Activated naive CD4-positive, alpha-beta T cell treated with anti-CD3 and anti-CD28 coated beads, Interleukin-2, amount 50 U/mL, for 16 hours (primary cell): ENCODE results near the gene CDC45.

Experiments
- DNase-seq: peaks from one replicate; pipeline ENCODE4 v3.0.0-alpha.2; 2020

The CDC45 gene

DNA sequence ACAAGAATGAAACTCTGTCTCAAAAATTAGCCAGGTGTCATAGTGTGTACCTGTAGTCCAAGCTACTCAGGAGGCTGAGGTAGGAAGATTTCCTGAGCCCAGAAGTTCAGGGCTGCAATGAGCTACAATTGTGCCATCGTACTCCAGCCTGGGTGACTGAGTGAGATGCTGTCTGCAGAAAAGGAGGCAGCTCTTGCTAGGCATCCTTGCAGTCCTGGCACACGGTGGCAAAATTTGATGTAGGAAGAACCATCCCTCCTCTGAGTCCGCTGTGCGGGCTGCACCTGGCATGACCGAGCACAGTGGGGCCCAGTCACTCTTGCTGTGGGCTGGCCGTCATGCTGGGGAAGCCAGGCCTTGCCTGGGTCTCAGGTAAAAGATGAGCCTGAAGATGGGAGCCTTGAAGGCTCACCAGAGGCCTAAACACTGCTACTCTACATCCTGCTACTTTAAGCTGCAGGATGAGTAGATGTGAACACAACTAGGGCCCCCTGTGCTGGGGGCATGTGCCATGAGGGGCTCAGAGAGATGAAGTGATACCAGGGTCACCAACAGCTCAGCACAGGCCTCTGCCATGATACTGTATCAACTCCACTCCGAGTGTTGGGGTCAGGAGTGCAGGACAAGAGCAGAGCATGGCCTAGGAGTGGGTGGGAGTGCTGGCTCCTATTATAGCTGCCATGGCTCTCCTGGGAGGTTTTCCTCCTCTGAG, 18.6 kb downstream of the CDC45 start:
- DNase-seq, result no peak

GRCh38 chr22:19498866-19499190, 19.1 kb downstream of the CDC45 start:
- no peak for DNase-seq

GRCh38 chr22:19499236-19499879, 19.6 kb downstream of the CDC45 start:
- no peak for DNase-seq

DNA sequence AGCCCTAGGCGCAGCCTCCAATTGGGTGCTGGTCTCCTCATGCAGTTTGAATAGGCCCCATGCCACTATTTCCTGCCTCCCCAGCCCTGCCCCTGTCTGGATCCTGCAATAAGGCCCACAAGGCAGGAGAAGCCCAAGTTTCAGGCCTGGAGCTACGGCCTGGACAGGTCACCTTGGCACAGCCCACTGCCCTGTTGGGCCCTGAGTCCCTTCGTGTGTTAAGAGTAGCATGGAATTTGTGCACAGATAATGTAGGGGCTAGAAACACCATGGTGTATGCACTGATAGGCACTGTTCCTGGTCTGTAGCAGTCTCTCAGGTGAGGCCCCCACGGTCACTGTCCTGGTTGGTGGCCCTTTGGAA, 20.1 kb downstream of the CDC45 start:
- no peak for DNase-seq

GRCh38 chr22:19501897-19502447, 22.3 kb downstream of the CDC45 start:
- DNase-seq, result no peak

DNA sequence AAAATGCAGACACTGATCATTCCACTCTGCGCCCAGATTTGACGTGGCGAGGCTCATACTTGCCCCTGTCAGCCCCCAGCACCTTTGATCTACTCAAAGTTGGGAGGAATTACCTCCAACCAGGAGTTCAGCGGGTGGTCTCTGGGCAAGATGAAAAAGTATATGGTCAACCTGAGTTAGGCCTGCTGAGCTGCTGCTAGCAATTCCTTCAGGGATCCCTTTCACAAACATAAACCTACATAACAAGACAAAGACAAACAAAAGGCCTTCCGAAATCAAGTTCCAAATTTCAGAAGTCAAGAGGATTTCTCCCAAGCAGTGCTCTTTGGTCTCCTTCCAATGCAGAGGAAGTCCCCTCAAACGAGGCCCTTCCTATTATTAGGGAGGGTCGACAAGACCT, 23.6 kb downstream of the CDC45 start:
- DNase-seq, result no peak

DNA sequence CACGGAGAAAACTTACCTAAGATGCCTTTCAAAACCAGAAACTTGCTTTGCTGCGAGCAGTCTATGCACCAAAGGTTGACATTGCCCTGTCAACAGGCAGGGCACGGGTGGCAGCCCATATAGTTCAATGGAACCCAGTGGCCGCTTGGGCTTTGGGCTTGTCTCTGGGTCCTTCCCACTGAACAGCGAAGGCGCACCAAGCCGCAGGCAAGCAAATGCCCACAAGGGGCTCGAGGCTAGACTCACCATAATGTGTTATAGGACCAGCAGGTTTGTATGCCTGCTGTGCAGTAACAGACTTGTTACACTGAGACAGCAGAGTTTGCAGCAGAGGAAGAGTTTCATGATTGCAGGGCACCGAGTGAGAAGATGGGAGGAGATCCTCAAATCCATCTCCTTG, 24.1 kb downstream of the CDC45 start:
- DNase-seq, result no peak

DNA sequence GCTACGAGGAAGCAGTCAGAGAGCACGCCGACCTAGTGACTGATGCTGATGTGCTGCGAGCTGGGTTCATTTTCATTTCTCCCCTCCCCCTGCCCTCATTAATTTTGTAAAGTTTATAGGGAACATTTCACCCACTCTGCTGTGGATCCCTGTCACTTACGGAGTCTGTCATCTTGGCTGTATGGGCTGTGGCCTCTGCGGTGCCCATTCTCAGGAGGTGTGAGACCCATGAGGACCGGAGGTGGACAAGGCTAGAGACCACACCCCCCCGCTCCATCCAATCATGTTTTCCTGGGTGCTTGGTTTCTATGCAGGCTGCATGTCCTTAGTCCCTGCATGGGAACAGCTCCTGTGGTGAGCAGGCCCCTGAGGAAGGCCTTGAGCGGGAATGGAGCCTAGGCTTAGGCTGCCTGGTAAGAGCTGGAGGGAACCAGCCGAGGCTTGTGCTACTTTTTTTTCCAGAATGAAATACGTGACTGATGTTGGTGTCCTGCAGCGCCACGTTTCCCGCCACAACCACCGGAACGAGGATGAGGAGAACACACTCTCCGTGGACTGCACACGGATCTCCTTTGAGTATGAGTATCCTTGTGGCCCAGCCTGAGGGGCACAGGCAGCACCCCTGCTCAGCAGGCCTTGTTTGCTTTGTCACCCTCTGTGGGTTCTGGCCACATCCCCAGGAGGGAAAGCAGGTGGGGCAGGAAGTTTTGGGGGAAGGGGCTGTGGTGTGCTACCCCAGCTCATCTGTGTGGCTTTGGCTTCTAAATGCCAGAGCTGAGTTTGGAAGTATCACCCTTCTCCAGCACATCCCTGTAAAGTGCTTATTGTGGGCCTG, 25.4 kb downstream of the CDC45 start:
- DNase-seq, result no peak

GRCh38 chr22:19505735-19506126, 26.0 kb downstream of the CDC45 start:
- no peak for DNase-seq

DNA sequence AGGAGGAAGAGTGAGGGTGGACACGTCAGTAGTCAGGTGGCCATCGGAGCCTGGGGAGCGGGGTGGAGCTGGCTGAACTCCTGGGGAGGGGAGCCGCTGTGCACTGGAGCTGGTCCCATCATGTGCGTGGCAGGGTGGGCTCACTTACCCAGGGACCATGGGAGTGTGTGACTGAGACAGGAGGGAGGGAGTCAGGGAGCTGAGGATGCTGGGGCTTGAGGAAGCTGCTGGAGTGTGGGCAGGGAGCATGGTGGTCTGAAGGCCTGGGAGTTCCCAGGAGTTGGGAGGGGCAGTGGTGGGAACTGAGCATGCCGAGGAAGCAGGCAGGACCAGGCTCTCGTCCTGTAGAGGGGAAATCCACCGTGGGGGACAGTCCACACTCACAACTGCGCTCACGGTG, 26.5 kb downstream of the CDC45 start:
- DNase-seq, result no peak

GRCh38 chr22:19507534-19507861, 27.8 kb downstream of the CDC45 start:
- DNase-seq, result no peak

DNA sequence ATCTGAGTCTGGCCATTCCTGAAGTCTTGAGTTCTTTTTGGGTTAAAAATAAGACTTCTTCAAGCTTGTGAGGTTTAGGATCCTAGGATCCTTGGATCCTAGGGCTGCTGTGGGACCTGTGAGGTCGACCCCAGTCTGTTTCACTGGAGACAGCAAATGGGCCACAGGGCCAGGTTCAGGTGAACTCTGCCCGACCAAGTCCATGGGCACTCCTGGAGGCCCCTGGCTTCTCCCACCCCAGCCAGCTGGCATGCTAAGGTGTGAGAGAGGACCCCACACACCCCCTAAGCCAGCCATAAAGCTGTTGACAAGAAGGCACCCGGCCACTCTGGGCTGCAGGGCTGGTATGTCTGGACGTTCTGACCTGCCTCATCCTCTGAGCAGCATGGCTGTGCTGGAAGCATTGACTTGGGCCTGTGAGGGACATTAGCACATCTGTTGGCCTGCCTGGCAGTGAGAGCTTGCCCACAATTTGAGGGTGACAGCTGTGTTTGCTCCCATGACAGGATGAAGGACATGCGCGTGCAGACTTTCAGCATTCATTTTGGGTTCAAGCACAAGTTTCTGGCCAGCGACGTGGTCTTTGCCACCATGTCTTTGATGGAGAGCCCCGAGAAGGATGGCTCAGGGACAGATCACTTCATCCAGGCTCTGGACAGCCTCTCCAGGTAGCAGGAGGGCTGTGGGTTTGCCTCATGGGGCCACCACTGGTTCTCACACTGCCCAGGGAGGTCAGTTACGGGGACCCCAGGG, 28.5 kb downstream of the CDC45 start:
- no peak for DNase-seq

DNA sequence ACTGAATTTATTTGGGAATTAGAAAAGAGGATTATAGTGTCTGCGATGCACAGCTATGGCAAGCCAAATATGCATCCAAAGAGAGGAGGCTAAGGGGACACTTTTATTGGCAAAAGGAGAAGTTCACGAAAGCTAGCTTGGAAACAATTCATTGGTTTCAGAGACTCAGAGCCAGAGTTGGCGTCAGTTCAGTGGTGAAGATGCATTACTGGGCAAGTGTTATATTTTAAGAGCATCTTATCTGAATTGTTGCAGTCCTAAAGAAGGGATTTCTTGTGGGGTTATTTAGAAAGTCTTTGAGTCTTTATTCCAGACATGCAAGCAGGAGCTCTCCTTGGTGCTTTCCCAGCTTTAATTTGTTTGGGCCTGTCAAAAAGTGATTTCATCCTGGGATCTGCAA, 29.5 kb downstream of the CDC45 start:
- no peak for DNase-seq

DNA sequence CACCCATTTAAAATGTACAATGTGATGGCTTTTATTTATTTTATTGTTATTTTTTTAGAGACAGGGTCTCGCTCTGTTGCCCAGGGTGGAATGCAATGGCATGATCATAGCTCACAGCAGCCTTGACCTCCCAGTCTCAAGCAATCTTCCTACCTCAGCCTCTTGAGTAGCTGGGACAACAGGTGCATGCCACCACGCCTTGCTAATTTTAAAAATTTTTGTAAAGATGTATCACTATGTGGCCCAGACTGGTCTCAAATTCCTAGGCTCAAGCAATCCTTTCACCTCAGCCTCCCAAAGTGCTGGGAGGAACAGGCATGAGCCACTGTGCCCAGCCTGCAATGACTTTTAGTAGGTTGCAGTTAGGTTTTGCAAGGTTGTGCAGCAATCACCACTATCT, 30.2 kb downstream of the CDC45 start:
- DNase-seq, result no peak

- DNase-seq, result no peak
Observed at GRCh38 chr22:19510919-19511341, 31.2 kb downstream of the CDC45 start.

GRCh38 chr22:19513823-19514222, 34.1 kb downstream of the CDC45 start:
- DNase-seq, result no peak

DNA sequence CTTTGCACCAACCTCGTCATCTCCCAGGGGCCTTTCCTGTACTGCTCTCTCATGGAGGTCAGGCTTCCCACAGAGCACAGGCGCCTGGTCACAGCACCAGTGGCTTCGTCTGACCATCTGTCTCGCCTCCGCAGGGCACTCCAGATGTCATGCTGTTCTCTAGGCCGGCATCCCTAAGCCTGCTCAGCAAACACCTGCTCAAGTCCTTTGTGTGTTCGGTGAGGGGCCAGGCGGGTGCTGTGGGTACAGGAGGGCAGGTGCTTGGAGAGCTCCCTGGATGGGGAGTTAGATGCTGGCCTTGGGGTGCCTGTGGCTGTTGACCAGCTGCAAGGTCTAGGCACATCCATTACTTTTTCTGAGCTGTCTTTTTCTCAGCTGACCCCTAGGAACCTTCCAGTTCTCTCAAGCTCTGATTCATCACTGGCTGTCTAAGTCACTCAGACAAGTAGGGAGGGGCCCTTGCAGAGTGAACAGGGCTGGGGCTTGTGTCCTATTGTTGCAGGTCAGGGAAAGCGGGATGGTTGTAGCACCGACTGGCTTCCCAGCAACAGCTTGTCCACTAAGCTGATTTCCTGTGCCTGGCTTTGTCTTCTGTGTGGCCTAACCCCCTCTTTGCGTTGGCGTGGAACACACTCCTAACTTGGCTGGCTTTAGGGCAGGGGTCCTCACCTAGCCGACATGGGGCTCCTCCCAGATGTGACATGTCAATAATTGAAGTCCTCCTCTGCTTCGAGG, 35.3 kb downstream of the CDC45 start:
- DNase-seq, result no peak

DNA sequence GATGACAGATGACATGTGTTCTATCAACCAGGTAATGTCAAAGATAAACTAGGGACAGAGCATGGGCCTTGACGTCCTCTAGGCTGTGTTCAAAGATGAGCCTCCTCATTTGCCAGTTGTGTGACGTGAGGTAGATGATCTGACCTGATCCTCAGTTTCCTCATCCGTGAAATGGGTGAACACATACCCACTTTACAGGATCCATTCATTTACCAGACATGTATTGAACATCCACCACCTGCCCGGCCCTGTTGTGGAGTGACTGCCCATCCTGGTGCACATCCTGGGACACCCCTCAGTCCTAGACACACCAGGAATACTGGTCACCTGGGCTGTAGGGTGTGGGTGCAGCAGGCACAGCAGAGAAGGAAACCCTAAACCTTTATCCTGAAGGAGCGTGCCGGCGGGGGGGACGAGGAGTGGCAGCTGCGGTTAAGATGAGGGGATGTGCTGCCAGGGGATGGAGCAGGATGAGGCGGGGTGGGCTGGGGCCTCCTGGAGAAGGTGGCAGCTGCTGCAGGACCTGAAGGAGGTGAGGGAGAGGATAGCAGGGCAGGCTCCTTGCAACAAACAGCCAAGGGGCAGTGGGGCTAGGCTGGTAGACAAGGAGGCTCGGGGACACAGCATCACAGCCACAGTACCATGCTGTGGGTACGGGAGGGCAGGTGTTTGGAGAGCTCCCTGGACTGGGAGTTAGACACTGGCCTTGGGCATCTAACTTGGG, 36.1 kb downstream of the CDC45 start:
- no peak for DNase-seq

DNA sequence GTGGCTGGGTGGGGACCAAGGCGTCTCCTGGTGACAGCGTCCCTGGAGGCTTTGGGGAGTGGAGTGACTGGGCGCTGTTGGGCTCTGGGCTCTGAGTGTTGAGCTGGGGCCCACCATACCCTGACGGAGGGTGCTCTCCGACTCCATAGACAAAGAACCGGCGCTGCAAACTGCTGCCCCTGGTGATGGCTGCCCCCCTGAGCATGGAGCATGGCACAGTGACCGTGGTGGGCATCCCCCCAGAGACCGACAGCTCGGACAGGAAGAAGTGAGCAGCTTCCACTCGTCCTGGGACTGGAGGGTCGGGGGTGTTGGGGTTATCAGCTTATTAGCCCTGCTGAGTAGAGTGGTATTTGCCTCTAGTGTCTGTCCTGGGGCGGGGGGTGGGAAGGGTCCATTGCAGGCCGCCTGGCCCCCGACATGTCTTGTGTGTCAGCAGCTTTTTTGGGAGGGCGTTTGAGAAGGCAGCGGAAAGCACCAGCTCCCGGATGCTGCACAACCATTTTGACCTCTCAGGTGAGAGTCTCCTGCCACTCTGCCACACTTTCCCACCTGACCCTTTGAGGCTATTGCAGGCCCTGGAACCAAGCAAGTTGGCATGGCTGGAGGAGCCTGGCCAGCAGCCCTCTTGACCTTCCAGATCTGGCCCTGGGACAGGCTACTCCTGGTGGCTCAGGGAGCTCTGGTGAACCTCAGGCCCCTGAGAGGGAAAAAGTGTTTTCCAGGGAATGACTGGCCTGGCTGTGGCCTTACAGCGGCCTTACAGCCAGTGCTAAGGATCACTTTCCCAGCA, 36.9 kb downstream of the CDC45 start:
- no peak for DNase-seq

GRCh38 chr22:19517171-19517500, 37.4 kb downstream of the CDC45 start:
- no peak for DNase-seq

DNA sequence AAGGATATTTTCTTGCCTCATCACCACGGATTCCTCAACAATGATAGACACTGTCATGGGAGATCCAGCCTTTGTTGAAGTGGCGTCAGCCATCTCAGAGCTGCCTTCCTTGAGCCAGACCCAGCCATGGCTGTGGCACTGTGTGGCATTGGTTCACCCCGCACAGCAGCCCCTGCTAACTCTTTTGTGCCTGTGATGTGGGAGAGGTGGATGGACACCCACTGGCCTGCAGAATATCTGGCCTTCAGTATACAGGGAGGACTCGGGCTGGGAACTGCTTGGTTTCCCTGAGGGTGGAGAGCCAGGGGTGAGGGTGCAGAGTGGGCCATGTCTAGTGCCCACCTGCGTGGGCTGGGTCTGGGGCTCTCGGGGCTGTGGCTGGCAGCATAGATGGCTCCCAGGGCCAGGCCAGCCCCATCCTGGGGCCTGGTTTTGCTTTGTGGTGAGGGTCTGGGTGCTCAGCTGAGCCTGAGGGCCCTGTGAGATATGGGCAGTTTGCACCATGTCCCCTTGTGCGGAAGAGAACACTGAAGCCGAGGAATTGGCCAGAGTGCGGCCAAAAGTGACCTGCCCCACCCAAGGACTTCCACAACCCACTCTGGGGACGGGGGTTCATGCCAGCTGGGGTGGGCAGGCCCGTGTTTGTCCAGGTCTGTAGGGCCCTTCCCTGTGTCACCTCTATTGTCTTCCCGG, 38.3 kb downstream of the CDC45 start:
- no peak for DNase-seq
